Breast epithelium (tissue), 3 donors: ENCODE data around the gene ZNF662.

ENCODE experiments used
- POLR2A ChIP-seq: fragments of 450-650 bp; IDR thresholded peaks from one replicate; pipeline ENCODE4 v1.6.1; 2016; ENCODE audit warnings: antibody characterized with exemption, mild to moderate bottlenecking, moderate library complexity
- POLR2AphosphoS5 ChIP-seq, 3 donors: sonication (generic); formaldehyde crosslinking; IDR thresholded peaks; one replicate each; pipeline ENCODE4 v1.6.1; 2017; ENCODE audit warnings: antibody characterized with exemption in 3 of 3
- TF ChIP-seq, protein P1 (sequence below), 3 donors: fragments of 450-650 bp; IDR thresholded peaks; one replicate each; pipeline ENCODE4 v1.5.1; 2016 to 2017; ENCODE audit warnings: antibody characterized with exemption in 3 of 3, mild to moderate bottlenecking in 3 of 3, moderate library complexity in 3 of 3

DNA sequence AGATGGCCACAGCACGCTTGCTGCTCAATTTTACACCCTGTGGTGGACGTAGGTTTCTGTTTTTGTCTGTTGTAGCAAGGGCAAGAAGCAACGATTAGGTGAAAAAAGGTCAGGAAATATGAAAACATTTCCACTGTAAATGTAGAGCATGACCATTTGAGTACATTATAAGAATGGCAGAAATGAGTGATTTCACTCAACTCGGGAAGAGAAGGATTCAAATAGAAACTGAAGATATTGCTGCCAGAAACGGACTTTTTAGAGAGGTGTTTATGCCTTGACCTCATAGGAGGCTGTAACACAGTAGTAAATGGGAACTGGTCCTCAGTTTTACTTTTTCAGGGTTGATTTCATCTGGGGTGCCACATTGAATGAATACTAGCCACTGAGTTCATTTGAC lies 40.1 kb downstream of the ZNF662 start:
- TF ChIP-seq, protein P1, sequence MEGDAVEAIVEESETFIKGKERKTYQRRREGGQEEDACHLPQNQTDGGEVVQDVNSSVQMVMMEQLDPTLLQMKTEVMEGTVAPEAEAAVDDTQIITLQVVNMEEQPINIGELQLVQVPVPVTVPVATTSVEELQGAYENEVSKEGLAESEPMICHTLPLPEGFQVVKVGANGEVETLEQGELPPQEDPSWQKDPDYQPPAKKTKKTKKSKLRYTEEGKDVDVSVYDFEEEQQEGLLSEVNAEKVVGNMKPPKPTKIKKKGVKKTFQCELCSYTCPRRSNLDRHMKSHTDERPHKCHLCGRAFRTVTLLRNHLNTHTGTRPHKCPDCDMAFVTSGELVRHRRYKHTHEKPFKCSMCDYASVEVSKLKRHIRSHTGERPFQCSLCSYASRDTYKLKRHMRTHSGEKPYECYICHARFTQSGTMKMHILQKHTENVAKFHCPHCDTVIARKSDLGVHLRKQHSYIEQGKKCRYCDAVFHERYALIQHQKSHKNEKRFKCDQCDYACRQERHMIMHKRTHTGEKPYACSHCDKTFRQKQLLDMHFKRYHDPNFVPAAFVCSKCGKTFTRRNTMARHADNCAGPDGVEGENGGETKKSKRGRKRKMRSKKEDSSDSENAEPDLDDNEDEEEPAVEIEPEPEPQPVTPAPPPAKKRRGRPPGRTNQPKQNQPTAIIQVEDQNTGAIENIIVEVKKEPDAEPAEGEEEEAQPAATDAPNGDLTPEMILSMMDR (IDR thresholded peaks at IDR 0.05), result no peak
- TF ChIP-seq POLR2AphosphoS5 (IDR thresholded peaks at IDR 0.05) (no peak), POLR2A (no peak)
